ENCODE results near the gene TFAP2C. TPM values are rescaled to one million over a fixed set of nuclear protein-coding genes. Genes with fewer than 3 reads are reported as not detected.

TFAP2C gene
- total RNA-seq, 1 donor from 2014 or later, result 20.5 TPM

DNA sequence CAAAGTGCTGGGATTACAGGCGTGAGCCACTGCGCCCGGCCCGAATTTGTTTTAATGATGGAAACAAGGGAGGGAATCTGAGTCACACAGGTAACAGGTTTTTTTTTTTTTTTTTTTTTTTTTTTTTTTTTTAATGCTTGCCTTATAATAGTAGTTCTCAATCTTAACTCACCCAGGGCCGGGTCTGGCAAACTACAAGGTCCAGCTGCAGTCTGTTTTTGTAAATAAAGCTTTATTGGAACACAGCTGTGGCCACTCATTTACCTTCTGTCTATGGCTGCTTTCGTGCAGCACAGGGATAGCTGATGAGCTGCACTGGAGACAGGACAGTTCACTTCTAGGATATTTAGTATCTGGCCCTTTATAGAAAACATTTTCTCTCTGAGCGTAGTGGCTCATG lies 58.0 kb downstream of the TFAP2C start:
- TF ChIP-seq CTCF (conservative IDR thresholded peaks at IDR 0.05), result no peak
- H3K4me3 Mint-ChIP-seq, result no peak overlapping the region
- DNase-seq (ENCODE audit: extremely low spot score, unreplicated experiment), result no peak
- H3K27ac Mint-ChIP-seq, result no peak overlapping the region
- peaks cover 21% of the 10 kb centered on the region for H3K4me1 Mint-ChIP-seq (ENCODE audit: unreplicated experiment)
- H3K27me3 Mint-ChIP-seq, result peaks cover 3% of the 10 kb centered on the region
- no peaks in the 10 kb centered on the region for H3K9me3 Mint-ChIP-seq
- H3K36me3 Mint-ChIP-seq, result no peaks in the 10 kb centered on the region

GRCh38 chr20:56688106-56688505 lies 59.0 kb downstream of the TFAP2C start:
- Mint-ChIP-seq H3K36me3 (no peaks in the 10 kb centered on the region), H3K27me3 (no peaks in the 10 kb centered on the region), H3K4me3 (no peak overlapping the region), H3K9me3 (peaks cover 2% of the 10 kb centered on the region), H3K4me1 (ENCODE audit: unreplicated experiment) (peaks cover 17% of the 10 kb centered on the region), H3K27ac (no peak overlapping the region)
- TF ChIP-seq CTCF (conservative IDR thresholded peaks at IDR 0.05), result no peak
- DNase-seq (ENCODE audit: extremely low spot score, unreplicated experiment), result no peak

Other genes with a start within 250 kb of the TFAP2C start
- 20.3 and 42.7 TPM in 2 replicates for gene AURKA, start 237.1 kb upstream of the TFAP2C start, total RNA-seq (ENCODE audit: low replicate concordance)
- gene CSTF1, start 236.7 kb upstream of the TFAP2C start, total RNA-seq (ENCODE audit: low replicate concordance), result 43.2 and 48.4 TPM in 2 replicates
- gene CASS4, start 217.0 kb upstream of the TFAP2C start, total RNA-seq (ENCODE audit: low replicate concordance), result 0.38 and 0.56 TPM in 2 replicates
- gene RTF2, start 160.7 kb upstream of the TFAP2C start, total RNA-seq (ENCODE audit: low replicate concordance), result 63.5 and 71.2 TPM in 2 replicates
- 0.46 and 0.52 TPM in 2 replicates for gene FAM209A, start 104.6 kb upstream of the TFAP2C start, total RNA-seq (ENCODE audit: low replicate concordance)
- gene FAM209B, start 96.1 kb upstream of the TFAP2C start, total RNA-seq (ENCODE audit: low replicate concordance), result 0.63 TPM in 1 of 2 replicates, not detected in the other